HL-60 (cell line): ENCODE measurements around the gene CBX4.

Experiments used
- POLR2AphosphoS5 ChIP-seq: IDR thresholded peaks from 2 replicates; pipeline ENCODE4 v1.6.1; 2012; ENCODE audit warnings: low read depth
- SPI1 ChIP-seq: IDR thresholded peaks from 2 replicates; pipeline ENCODE4 v1.6.1; 2012; ENCODE audit warnings: low read depth, mild to moderate bottlenecking, borderline replicate concordance

DNA sequence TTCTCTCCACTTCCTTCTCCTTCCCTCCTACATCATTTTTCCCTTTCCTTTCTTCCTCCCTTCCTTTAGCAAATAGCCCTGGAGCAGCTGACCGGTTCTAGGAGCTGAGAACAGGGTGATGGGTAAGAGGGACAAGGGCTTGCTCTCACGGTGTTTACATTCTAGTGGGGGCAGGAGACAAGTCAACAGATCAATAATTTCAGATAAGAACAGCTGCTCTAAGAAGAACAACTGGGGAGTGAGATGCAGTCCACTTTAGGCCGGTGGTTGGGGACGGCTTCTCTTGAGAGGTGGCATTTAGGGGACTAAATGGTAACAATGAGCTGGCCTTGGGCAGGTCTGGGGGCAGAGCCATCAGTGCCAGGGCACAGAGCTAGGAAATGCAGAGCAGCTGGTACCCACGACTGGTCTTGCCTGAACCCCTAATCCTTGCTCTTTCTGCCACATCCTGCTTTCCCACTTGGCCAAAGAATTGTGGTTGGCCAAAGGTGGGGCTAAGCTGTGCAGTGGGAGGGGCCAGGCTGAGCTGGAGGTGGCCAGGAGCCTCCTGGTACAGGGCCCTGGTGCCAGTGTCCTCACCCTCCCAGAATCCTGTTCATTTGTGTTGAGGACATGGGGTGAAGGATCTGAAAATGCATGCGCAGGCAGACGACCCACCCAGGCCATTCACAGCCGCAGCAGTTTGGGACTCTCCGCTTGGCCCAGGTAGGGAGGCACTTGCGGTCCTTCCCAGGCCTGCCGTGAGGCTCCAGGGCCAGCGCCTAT is 17.7 kb downstream of the CBX4 start:
- no peak for TF ChIP-seq POLR2AphosphoS5
- no peak for TF ChIP-seq SPI1
